Glutamatergic neuron (in vitro differentiated cells): ENCODE measurements around the gene CHID1. TPM values are rescaled to one million over a fixed set of nuclear protein-coding genes. Genes with fewer than 3 reads are reported as not detected.
A peak's percentile ranks its signal among the peaks of the same experiment; 100 is the strongest.

Source experiments
- DNase-seq: peaks from one replicate; pipeline ENCODE4 v3.0.0; 2022
- H3K27ac Mint-ChIP-seq: one replicate; pipeline ENCODE4 v1.8.0; 2020; ENCODE audit warnings: mild to moderate bottlenecking, mixed read lengths, inconsistent platforms; ENCODE audit not compliant: unreplicated experiment
- H3K27me3 Mint-ChIP-seq: one replicate; pipeline ENCODE4 v1.8.0; 2020; ENCODE audit warnings: mild to moderate bottlenecking, moderate library complexity, mixed read lengths, inconsistent platforms; ENCODE audit not compliant: unreplicated experiment
- H3K36me3 Mint-ChIP-seq: one replicate; pipeline ENCODE4 v1.8.0; 2020; ENCODE audit warnings: mild to moderate bottlenecking, mixed read lengths, inconsistent platforms; ENCODE audit not compliant: unreplicated experiment
- H3K4me1 Mint-ChIP-seq: one replicate; pipeline ENCODE4 v1.8.0; 2020; ENCODE audit warnings: mild to moderate bottlenecking, low read depth, mixed read lengths, inconsistent platforms; ENCODE audit not compliant: unreplicated experiment
- H3K4me3 Mint-ChIP-seq: one replicate; pipeline ENCODE4 v1.8.0; 2020; ENCODE audit warnings: mild to moderate bottlenecking, mixed read lengths, inconsistent platforms; ENCODE audit not compliant: unreplicated experiment
- H3K9me3 Mint-ChIP-seq: one replicate; pipeline ENCODE4 v1.8.0; 2020; ENCODE audit warnings: mild to moderate bottlenecking, moderate library complexity, mixed read lengths, inconsistent platforms; ENCODE audit not compliant: unreplicated experiment
- CTCF ChIP-seq: fragments of 200-600 bp; sonication (generic); IDR thresholded peaks from one replicate; pipeline ENCODE4 v1.5.0; 2021; ENCODE audit not compliant: partially characterized antibody, unreplicated experiment
- total RNA-seq: library from RNA; stranded (reverse); fragmentation: NEBNext Ultra II Directional; extraction: Animal tissue kit (Norgen Biotek cat#: 25700); gene quantifications from one replicate; pipeline ENCODE4 v1.2.1, GENCODE V29; 2021; ENCODE audit not compliant: unreplicated experiment

CHID1 gene
- total RNA-seq, 1 donor from 2014 or later = 56.1 TPM

GRCh38 chr11:843086-843734, 67.4 kb downstream of the CHID1 start:
- peaks cover 26% of the 10 kb centered on the region for H3K9me3 Mint-ChIP-seq
- peaks cover 22% of the 10 kb centered on the region for H3K4me1 Mint-ChIP-seq
- no peak overlapping the region for H3K27ac Mint-ChIP-seq
- DNase-seq = no peak
- TF ChIP-seq CTCF = no peak
- H3K4me3 Mint-ChIP-seq = peak overlapping the region; percentile 82
- no peaks in the 10 kb centered on the region for H3K36me3 Mint-ChIP-seq
- H3K27me3 Mint-ChIP-seq = peaks cover 14% of the 10 kb centered on the region

GRCh38 chr11:842370-843002, 68.1 kb downstream of the CHID1 start, which contains the start of the genes POLR2L and TSPAN4:
TSS of gene POLR2L (minus strand) at chr11:842529. CDS start at chr11:842508, 21 bp downstream.
TSS of gene TSPAN4 (plus strand) at chr11:842852. CDS start at chr11:850305, 7,453 bp downstream.
- no peak for TF ChIP-seq CTCF
- peak; percentile 94 for DNase-seq
- Mint-ChIP-seq H3K9me3 (peaks cover 26% of the 10 kb centered on the region), H3K27me3 (peaks cover 17% of the 10 kb centered on the region), H3K27ac (peak within 1 kb of the TSS; percentile 78), H3K36me3 (no peaks in the 10 kb centered on the region), H3K4me3 (peak within 1 kb of the TSS; percentile 88), H3K4me1 (peaks cover 22% of the 10 kb centered on the region)

GRCh38 chr11:841981-842369, 68.6 kb downstream of the CHID1 start:
- no peak for DNase-seq
- Mint-ChIP-seq H3K4me1 (peaks cover 22% of the 10 kb centered on the region), H3K27me3 (peaks cover 17% of the 10 kb centered on the region), H3K27ac (peak overlapping the region; percentile 78), H3K4me3 (peak overlapping the region; percentile 88), H3K9me3 (peaks cover 26% of the 10 kb centered on the region), H3K36me3 (no peaks in the 10 kb centered on the region)
- no peak for TF ChIP-seq CTCF

GRCh38 chr11:839875-840617, 70.6 kb downstream of the CHID1 start:
- H3K4me3 Mint-ChIP-seq = peak overlapping the region; percentile 84
- peak overlapping the region; percentile 80 for H3K27ac Mint-ChIP-seq
- DNase-seq = no peak
- peaks cover 20% of the 10 kb centered on the region for H3K4me1 Mint-ChIP-seq
- no peak for TF ChIP-seq CTCF
- no peaks in the 10 kb centered on the region for H3K36me3 Mint-ChIP-seq
- H3K9me3 Mint-ChIP-seq = peaks cover 26% of the 10 kb centered on the region
- peaks cover 17% of the 10 kb centered on the region for H3K27me3 Mint-ChIP-seq
